SK-N-SH treated with all-trans-retinoic acid at 6 μM for 48 hours (cell line): ENCODE results near the gene LHFPL3.

Source experiments
- ATAC-seq: fragments of 200-7000 bp; cut with Tn5 transposase; 3 replicates; pipeline ENCODE4 v1.9.1; 2020; ENCODE audit warnings: mild to moderate bottlenecking, moderate library complexity
- ARNTL ChIP-seq: fragments of 450-650 bp; formaldehyde crosslinking; IDR thresholded peaks from 2 replicates; pipeline ENCODE4 v1.5.0; 2020; ENCODE audit warnings: low read depth, mild to moderate bottlenecking, moderate library complexity, borderline replicate concordance
- CREB5 ChIP-seq: fragments of 250-450 bp; sonication (Bioruptor Pico); IDR thresholded peaks from 2 replicates; pipeline ENCODE4 v1.5.1; 2020; ENCODE audit warnings: low read depth, mild to moderate bottlenecking, moderate library complexity
- CSDC2 ChIP-seq: fragments of 250-450 bp; sonication (Bioruptor Pico); IDR thresholded peaks from 2 replicates; pipeline ENCODE4 v1.5.0; 2020; ENCODE audit warnings: mild to moderate bottlenecking, moderate library complexity
- CSRNP3 ChIP-seq: fragments of 250-450 bp; sonication (Bioruptor Pico); IDR thresholded peaks from 2 replicates; pipeline ENCODE4 v1.5.1; 2021; ENCODE audit warnings: mild to moderate bottlenecking, moderate library complexity
- ESRRG ChIP-seq: fragments of 250-450 bp; sonication (Bioruptor Pico); IDR thresholded peaks from 2 replicates; pipeline ENCODE4 v1.6.1; 2021; ENCODE audit warnings: mild to moderate bottlenecking
- GLIS3 ChIP-seq: fragments of 250-450 bp; sonication (Bioruptor Pico); IDR thresholded peaks from 2 replicates; pipeline ENCODE4 v1.5.0; 2020; ENCODE audit warnings: mild to moderate bottlenecking, moderate library complexity
- ISL1 ChIP-seq: fragments of 250-450 bp; sonication (Bioruptor Pico); IDR thresholded peaks from 2 replicates; pipeline ENCODE4 v2.1.2; 2022; ENCODE audit warnings: mild to moderate bottlenecking, moderate library complexity
- OSR1 ChIP-seq: fragments of 250-450 bp; sonication (Bioruptor Pico); IDR thresholded peaks from 2 replicates; pipeline ENCODE4 v1.8.0; 2022; ENCODE audit warnings: moderate library complexity, mild to moderate bottlenecking, inconsistent platforms
- PATZ1 ChIP-seq: fragments of 250-450 bp; sonication (Bioruptor Pico); IDR thresholded peaks from 2 replicates; pipeline ENCODE4 v1.8.0; 2020; ENCODE audit warnings: mild to moderate bottlenecking, moderate library complexity, borderline replicate concordance
- POU6F1 ChIP-seq: fragments of 250-450 bp; sonication (Bioruptor Pico); IDR thresholded peaks from 2 replicates; pipeline ENCODE4 v1.8.0; 2021; ENCODE audit warnings: low read depth, mild to moderate bottlenecking, moderate library complexity, borderline replicate concordance
- PPARA ChIP-seq: fragments of 250-450 bp; sonication (Bioruptor Pico); IDR thresholded peaks from 2 replicates; pipeline ENCODE4 v1.5.0; 2020; ENCODE audit warnings: mild to moderate bottlenecking, borderline replicate concordance
- RARB ChIP-seq: fragments of 250-450 bp; sonication (Bioruptor Pico); IDR thresholded peaks from 2 replicates; pipeline ENCODE4 v1.8.0; 2021; ENCODE audit warnings: mild to moderate bottlenecking, moderate library complexity
- SNAI2 ChIP-seq: fragments of 250-450 bp; sonication (Bioruptor Pico); IDR thresholded peaks from 2 replicates; pipeline ENCODE4 v1.5.0; 2020; ENCODE audit warnings: mild to moderate bottlenecking, moderate library complexity
- TCF4 ChIP-seq: fragments of 250-450 bp; sonication (Bioruptor Pico); IDR thresholded peaks from 2 replicates; pipeline ENCODE4 v1.8.0; 2021; ENCODE audit warnings: mild to moderate bottlenecking, moderate library complexity, borderline replicate concordance
- TOX ChIP-seq: fragments of 250-450 bp; sonication (Bioruptor Pico); IDR thresholded peaks from 2 replicates; pipeline ENCODE4 v1.8.0; 2021; ENCODE audit warnings: mild to moderate bottlenecking, moderate library complexity, borderline replicate concordance
- TSHZ2 ChIP-seq: fragments of 250-450 bp; sonication (Bioruptor Pico); IDR thresholded peaks from 2 replicates; pipeline ENCODE4 v1.5.0; 2020; ENCODE audit warnings: mild to moderate bottlenecking, moderate library complexity
- ZC3H10 ChIP-seq: fragments of 250-450 bp; sonication (Bioruptor Pico); IDR thresholded peaks from 2 replicates; pipeline ENCODE4 v1.5.1; 2021; ENCODE audit warnings: mild to moderate bottlenecking, moderate library complexity
- ZFP3 ChIP-seq: fragments of 250-450 bp; sonication (Bioruptor Pico); IDR thresholded peaks from 2 replicates; pipeline ENCODE4 v1.5.0; 2020; ENCODE audit warnings: mild to moderate bottlenecking, moderate library complexity
- ZFP30 ChIP-seq: fragments of 450-650 bp; formaldehyde crosslinking; IDR thresholded peaks from 2 replicates; pipeline ENCODE4 v1.5.0; 2022; ENCODE audit warnings: mild to moderate bottlenecking, moderate library complexity
- ZNF565 ChIP-seq: fragments of 450-650 bp; formaldehyde crosslinking; conservative IDR thresholded peaks from 2 replicates; pipeline ENCODE4 v1.5.0; 2020; ENCODE audit warnings: low read depth, mild to moderate bottlenecking, moderate library complexity
- ZNF70 ChIP-seq: fragments of 450-650 bp; formaldehyde crosslinking; IDR thresholded peaks from 2 replicates; pipeline ENCODE4 v1.5.0; 2020; ENCODE audit warnings: mild to moderate bottlenecking, moderate library complexity
- ZNF8 ChIP-seq: fragments of 450-650 bp; formaldehyde crosslinking; IDR thresholded peaks from 2 replicates; pipeline ENCODE4 v1.5.0; 2020; ENCODE audit warnings: mild to moderate bottlenecking, moderate library complexity

Gene LHFPL3

GRCh38 chr7:104767826-104768536 is 439.6 kb downstream of the LHFPL3 start:
- no peak for ATAC-seq
- TF ChIP-seq PPARA (CRISPR knock-in tag), result no peak
- no peak for TF ChIP-seq CREB5

- TF ChIP-seq CREB5 (no peak), ZNF8 (CRISPR knock-in tag) (no peak), ARNTL (CRISPR knock-in tag) (no peak), PPARA (CRISPR knock-in tag) (no peak), ZC3H10 (CRISPR knock-in tag) (no peak), CSDC2 (CRISPR knock-in tag) (no peak), TOX (no peak), ESRRG (CRISPR knock-in tag) (no peak), ISL1 (CRISPR knock-in tag) (no peak), OSR1 (CRISPR knock-in tag) (no peak), ZNF565 (CRISPR knock-in tag) (no peak), ZNF70 (CRISPR knock-in tag) (no peak), ZFP30 (no peak), POU6F1 (no peak)
- peak; percentile 21; the same call in 1 of the 3 replicates for ATAC-seq
Observed at GRCh38 chr7:104772405-104773345, 444.3 kb downstream of the LHFPL3 start.

- no peak for ATAC-seq
- TF ChIP-seq ZFP30 (no peak), ZC3H10 (CRISPR knock-in tag) (no peak), RARB (CRISPR knock-in tag) (no peak), PATZ1 (CRISPR knock-in tag) (no peak), CSRNP3 (no peak), SNAI2 (CRISPR knock-in tag) (no peak), ZNF70 (CRISPR knock-in tag) (no peak), TCF4 (CRISPR knock-in tag) (no peak), TSHZ2 (CRISPR knock-in tag) (no peak), POU6F1 (no peak), CREB5 (no peak), ARNTL (CRISPR knock-in tag) (no peak), ZNF565 (CRISPR knock-in tag) (no peak), OSR1 (CRISPR knock-in tag) (no peak), ZFP3 (CRISPR knock-in tag) (no peak), PPARA (CRISPR knock-in tag) (no peak), GLIS3 (CRISPR knock-in tag) (no peak), CSDC2 (CRISPR knock-in tag) (no peak)
Observed at GRCh38 chr7:104773796-104774195, 445.4 kb downstream of the LHFPL3 start.
